Liver (tissue), 9 donors: Measurements from ENCODE around the gene ASIC5. TPM values are rescaled to one million over a fixed set of nuclear protein-coding genes. Genes with fewer than 3 reads are reported as not detected.

Source experiments
- DNase-seq: peaks from one replicate; pipeline ENCODE4 v3.0.0-alpha.2; 2017; ENCODE audit warnings: low spot score
- H3K27ac ChIP-seq, 2 donors: one replicate each; pipeline ENCODE4 v1.7.0; 2013; ENCODE audit warnings: inconsistent platforms in 2 of 2, low read length in 2 of 2, control low read depth in 1 of 2, low read depth in 1 of 2, mild to moderate bottlenecking in 1 of 2
- H3K27me3 ChIP-seq, 4 donors: one replicate each; pipeline versions ENCODE4 v1.6.1 to v1.7.0; 2013; ENCODE audit warnings: low read length in 3 of 4, inconsistent platforms in 1 of 4, mild to moderate bottlenecking in 1 of 4, moderate library complexity in 1 of 4; ENCODE audit not compliant: control insufficient read depth in 4 of 4, insufficient read depth in 4 of 4
- H3K36me3 ChIP-seq, 4 donors: one replicate each; pipeline versions ENCODE4 v1.6.1 to v1.7.0; 2013; ENCODE audit warnings: low read length in 3 of 4, mild to moderate bottlenecking in 3 of 4, low read depth in 1 of 4, moderate library complexity in 1 of 4; ENCODE audit not compliant: control insufficient read depth in 4 of 4, insufficient read depth in 3 of 4
- H3K4me1 ChIP-seq, 4 donors: one replicate each; pipeline versions ENCODE4 v1.6.1 to v1.7.0; 2013; ENCODE audit warnings: low read length in 3 of 4, mild to moderate bottlenecking in 3 of 4, moderate library complexity in 1 of 4; ENCODE audit not compliant: control insufficient read depth in 4 of 4, insufficient read depth in 4 of 4
- H3K4me3 ChIP-seq, 3 donors: one replicate each; pipeline versions ENCODE4 v1.6.1 to v1.7.0; 2013; ENCODE audit warnings: low read length in 3 of 3, control low read depth in 1 of 3, low read depth in 1 of 3, mild to moderate bottlenecking in 1 of 3
- H3K9ac ChIP-seq, 2 donors: one replicate each; pipeline ENCODE4 v1.7.0; 2013; ENCODE audit warnings: low read length in 2 of 2, mild to moderate bottlenecking in 2 of 2, moderate library complexity in 2 of 2, control low read depth in 1 of 2, low read depth in 1 of 2
- H3K9me3 ChIP-seq, 4 donors: one replicate each; pipeline versions ENCODE4 v1.6.1 to v1.7.0; 2013; ENCODE audit warnings: low read length in 3 of 4; ENCODE audit not compliant: control insufficient read depth in 4 of 4
- ATF3 ChIP-seq: IDR thresholded peaks from 2 replicates; pipeline ENCODE4 v1.6.1; 2016; ENCODE audit warnings: antibody characterized with exemption
- CTCF ChIP-seq: fragments of 150-350 bp; IDR thresholded peaks from 2 replicates; pipeline ENCODE4 v1.5.1; 2017; ENCODE audit warnings: improper control_type of control experiment, low read depth, low read length; ENCODE audit not compliant: missing input control
- EGR1 ChIP-seq, 2 donors: IDR thresholded peaks; 2 replicates each; pipeline ENCODE4 v1.6.1; 2016 to 2018; ENCODE audit warnings: antibody characterized with exemption in 2 of 2, low read depth in 2 of 2
- FOXA1 ChIP-seq: IDR thresholded peaks from 2 replicates; pipeline ENCODE4 v1.6.1; 2016; ENCODE audit warnings: antibody characterized with exemption
- FOXA2 ChIP-seq: IDR thresholded peaks from 2 replicates; pipeline ENCODE4 v1.6.1; 2016; ENCODE audit warnings: antibody characterized with exemption
- GABPA ChIP-seq, 2 donors: IDR thresholded peaks in 1 of 2; conservative IDR thresholded peaks in 1 of 2; 2 replicates each; pipeline ENCODE4 v1.6.1; 2016; ENCODE audit warnings: antibody characterized with exemption in 2 of 2, mild to moderate bottlenecking in 1 of 2, moderate library complexity in 1 of 2
- HNF4A ChIP-seq, 2 donors: conservative IDR thresholded peaks; 2 replicates each; pipeline ENCODE4 v1.6.1; 2016; ENCODE audit warnings: antibody characterized with exemption in 2 of 2, mild to moderate bottlenecking in 2 of 2
- HNF4G ChIP-seq: IDR thresholded peaks from 2 replicates; pipeline ENCODE4 v1.6.1; 2016; ENCODE audit warnings: antibody characterized with exemption
- JUND ChIP-seq, 2 donors: IDR thresholded peaks; 2 replicates each; pipeline ENCODE4 v1.6.1; 2016; ENCODE audit warnings: antibody characterized with exemption in 2 of 2
- MAX ChIP-seq: IDR thresholded peaks from 2 replicates; pipeline ENCODE4 v1.6.1; 2016; ENCODE audit warnings: antibody characterized with exemption
- NR2F2 ChIP-seq: IDR thresholded peaks from 2 replicates; pipeline ENCODE4 v1.6.1; 2016; ENCODE audit warnings: antibody characterized with exemption
- RAD21 ChIP-seq, 2 donors: IDR thresholded peaks; 2 replicates each; pipeline ENCODE4 v1.6.1; 2016; ENCODE audit warnings: antibody characterized with exemption in 2 of 2, mild to moderate bottlenecking in 2 of 2
- REST ChIP-seq: IDR thresholded peaks from 2 replicates; pipeline ENCODE4 v1.6.1; 2016; ENCODE audit warnings: antibody characterized with exemption, mild to moderate bottlenecking
- RXRA ChIP-seq, 2 donors: IDR thresholded peaks; 2 replicates each; pipeline ENCODE4 v1.6.1; 2017 to 2018; ENCODE audit warnings: antibody characterized with exemption in 2 of 2, mild to moderate bottlenecking in 1 of 2
- SP1 ChIP-seq: IDR thresholded peaks from 2 replicates; pipeline ENCODE4 v1.6.1; 2018; ENCODE audit warnings: antibody characterized with exemption, mild to moderate bottlenecking
- TAF1 ChIP-seq: conservative IDR thresholded peaks from 2 replicates; pipeline ENCODE4 v1.6.1; 2016; ENCODE audit warnings: antibody characterized with exemption, mild to moderate bottlenecking
- YY1 ChIP-seq: IDR thresholded peaks from 2 replicates; pipeline ENCODE4 v1.6.1; 2016; ENCODE audit warnings: antibody characterized with exemption, mild to moderate bottlenecking
- ZBTB33 ChIP-seq: IDR thresholded peaks from 2 replicates; pipeline ENCODE4 v1.6.1; 2016; ENCODE audit warnings: antibody characterized with exemption
- WGBS: extraction: QIAGEN DNeasy Blood & Tissue Kit; methylation state at CpG from one replicate; pipeline ENCODE4 v1.1.7; 2013; 5-methylcytosine and 5-hydroxymethylcytosine counted together
- polyA plus RNA-seq, 2 donors: library from polyadenylated mRNA; stranded (reverse) in 1 of 2; unstranded in 1 of 2; fragments of 200-250 nt in 1 of 2; fragments of >200 nt in 1 of 2; fragmentation: Nextera tagmentation in 1 of 2; extraction: Ambion mirVana in 1 of 2; gene quantifications; one replicate each; pipeline versions ENCODE4 v1.2.1 to v1.2.3, GENCODE V29; 2013 to 2015
- total RNA-seq, 2 donors: library from RNA; depleted of rRNA; stranded (reverse); fragments of >200 nt; gene quantifications; one replicate each; pipeline ENCODE4 v1.2.3, GENCODE V29; 2014
- donor health status: healthy.
- donor health status: healthy.
- donor health status: healthy.
- donor health status: healthy.
- donor health status: healthy.

The ASIC5 gene
- total and polyA plus RNA-seq, 4 donors, result not detected

GRCh38 chr4:155883895-155884294, 17.8 kb upstream of the ASIC5 start:
- Histone ChIP-seq H3K27me3 (no peaks in the 10 kb centered on the region), H3K36me3 (no peaks in the 10 kb centered on the region), H3K9me3 (no peaks in the 10 kb centered on the region), H3K27ac (peak overlapping the region; percentile 62 to 73), H3K4me1 (peaks cover 6 to 50% (median 38%) of the 10 kb centered on the region in 4 donors), H3K4me3 (peak overlapping the region in 1 of 3 donors; percentile 21), H3K9ac (no peak overlapping the region)
- TF ChIP-seq YY1 (peak; percentile 61), JUND (IDR thresholded peaks at IDR 0.05) (peak; percentile 44 to 74), SP1 (peak; percentile 89), ZBTB33 (no peak), TAF1 (peak; percentile 55), MAX (peak; percentile 87), REST (peak; percentile 49), HNF4G (peak; percentile 17), NR2F2 (peak; percentile 49), FOXA1 (no peak), HNF4A (conservative IDR thresholded peaks at IDR 0.05) (peak; percentile 70 to 77), CTCF (no peak), FOXA2 (peak; percentile 49), EGR1 (IDR thresholded peaks at IDR 0.05; ENCODE audit: low read depth in 2 of 2) (no peak), GABPA (IDR thresholded peaks at IDR 0.05 in 1 of 2, conservative IDR thresholded peaks at IDR 0.05 in 1 of 2) (no peak), ATF3 (peak; percentile 57), RXRA (IDR thresholded peaks at IDR 0.05) (peak; percentile 91 to 92), RAD21 (IDR thresholded peaks at IDR 0.05) (peak; percentile 39 to 55)
- DNase-seq, result no peak
- 33% methylated on average over 3 of the region's 3 CpGs for WGBS
